Fibroblast of lung (primary cell): ENCODE results near the gene FAM53B. TPM values are rescaled to one million over a fixed set of nuclear protein-coding genes. Genes with fewer than 3 reads are reported as not detected.

Source experiments
- DNase-seq, 2 donors: peaks; one replicate each; pipeline versions ENCODE4 v3.0.0 to v3.0.0-alpha.2; 2010; ENCODE audit warnings: low read depth in 2 of 2
- H2AFZ ChIP-seq: 2 replicates; pipeline ENCODE4 v1.5.1; 2012; ENCODE audit warnings: low read length, control low read depth, inconsistent platforms
- H3K27ac ChIP-seq: 2 replicates; pipeline ENCODE4 v1.5.1; 2011; ENCODE audit warnings: low read length, control low read depth; ENCODE audit not compliant: insufficient read depth
- H3K27me3 ChIP-seq: 2 replicates; pipeline ENCODE4 v1.5.1; 2011; ENCODE audit warnings: mild to moderate bottlenecking, low read length; ENCODE audit not compliant: control insufficient read depth, insufficient read depth
- H3K36me3 ChIP-seq: 2 replicates; pipeline ENCODE4 v1.5.1; 2011; ENCODE audit warnings: low read length; ENCODE audit not compliant: control insufficient read depth, insufficient read depth
- H3K4me1 ChIP-seq: 2 replicates; pipeline ENCODE4 v1.5.1; 2011; ENCODE audit warnings: low read length; ENCODE audit not compliant: control insufficient read depth, insufficient read depth; ENCODE audit errors: extremely low read depth
- H3K4me2 ChIP-seq: 2 replicates; pipeline ENCODE4 v1.5.1; 2011; ENCODE audit warnings: low read length, control low read depth; ENCODE audit not compliant: insufficient read depth; ENCODE audit errors: extremely low read depth
- H3K4me3 ChIP-seq, 4 experiments: fragments of 200-600 bp in 1 of 4; sonication (generic) in 1 of 4; replicated peaks in 1 of 4; 2 replicates each; pipeline ENCODE4 v1.5.1; 2011 to 2016; ENCODE audit warnings: low read length in 4 of 4, low read depth in 3 of 4, mild to moderate bottlenecking in 3 of 4, control low read depth in 2 of 4, inconsistent platforms in 1 of 4, mixed read lengths in 1 of 4; ENCODE audit not compliant: insufficient read depth in 1 of 4; ENCODE audit errors: control extremely low read depth in 1 of 4
- H3K79me2 ChIP-seq: 2 replicates; pipeline ENCODE4 v1.5.1; 2012; ENCODE audit warnings: mild to moderate bottlenecking, low read length, inconsistent platforms; ENCODE audit not compliant: control insufficient read depth, insufficient read depth
- H3K9ac ChIP-seq: 2 replicates; pipeline ENCODE4 v1.5.1; 2011; ENCODE audit warnings: mild to moderate bottlenecking, low read length, control low read depth; ENCODE audit not compliant: insufficient read depth
- H3K9me3 ChIP-seq: 2 replicates; pipeline ENCODE4 v1.5.1; 2012; ENCODE audit warnings: low read depth, low read length; ENCODE audit not compliant: control insufficient read depth, insufficient read depth
- H4K20me1 ChIP-seq: 2 replicates; pipeline ENCODE4 v1.5.1; 2011; ENCODE audit warnings: low read length; ENCODE audit not compliant: control insufficient read depth, insufficient read depth; ENCODE audit errors: extremely low read depth
- CTCF ChIP-seq, 2 donors: IDR thresholded peaks in 1 of 2; conservative IDR thresholded peaks in 1 of 2; 1 replicate in 1 of 2; 2 replicates in 1 of 2; pipeline ENCODE4 v1.5.1; 2011 to 2012; ENCODE audit warnings: low read length in 2 of 2, control low read depth in 1 of 2, inconsistent platforms in 1 of 2, low read depth in 1 of 2, mild to moderate bottlenecking in 1 of 2
- EZH2 ChIP-seq: IDR thresholded peaks from 2 replicates; pipeline ENCODE4 v1.5.1; 2012; ENCODE audit warnings: low read length, control low read depth, mild to moderate bottlenecking; ENCODE audit errors: missing control alignments
- polyA plus RNA-seq, 2 donors: library from polyadenylated mRNA; depleted of rRNA in 1 of 2; stranded (reverse) in 1 of 2; unstranded in 1 of 2; fragments of >200 nt; gene quantifications; 2 replicates each; pipeline ENCODE4 v1.2.1, GENCODE V29; 2011 to 2012; ENCODE audit warnings: missing spikeins in 1 of 2
- total RNA-seq: library from RNA; depleted of rRNA; stranded (reverse); fragments of >200 nt; gene quantifications from 2 replicates; pipeline ENCODE4 v1.2.1, GENCODE V29; 2014

Gene FAM53B
- total and polyA plus RNA-seq, 2 donors (not counting 1 experiment from before 2014, with no cell fraction given): 2.2 to 11.7 TPM

- Histone ChIP-seq H3K4me3 (no peak overlapping the region), H3K27ac (no peak overlapping the region), H3K36me3 (no peaks in the 10 kb centered on the region), H3K27me3 (no peaks in the 10 kb centered on the region), H2AFZ (no peak overlapping the region), H3K79me2 (no peaks in the 10 kb centered on the region), H3K4me2 (no peak overlapping the region), H4K20me1 (no peaks in the 10 kb centered on the region), H3K9me3 (no peaks in the 10 kb centered on the region), H3K9ac (no peak overlapping the region), H3K4me1 (no peaks in the 10 kb centered on the region)
- no peak for DNase-seq
- TF ChIP-seq EZH2 (no peak), CTCF (conservative IDR thresholded peaks at IDR 0.05 in 1 of 2, IDR thresholded peaks at IDR 0.05 in 1 of 2; ENCODE audit: low read depth in 1 of 2, low read length in 2 of 2) (no peak)
These were observed 117.3 kb downstream of the FAM53B start for GRCh38 chr10:124626759-124627380.

GRCh38 chr10:124625831-124626238 is 118.3 kb downstream of the FAM53B start:
- H3K27ac ChIP-seq: no peak overlapping the region

GRCh38 chr10:124624895-124625294 is 119.3 kb downstream of the FAM53B start:
- Histone ChIP-seq H3K9ac (no peak overlapping the region), H3K4me2 (no peak overlapping the region), H4K20me1 (no peaks in the 10 kb centered on the region), H3K4me1 (no peaks in the 10 kb centered on the region), H3K79me2 (no peaks in the 10 kb centered on the region), H3K36me3 (no peaks in the 10 kb centered on the region), H3K9me3 (no peaks in the 10 kb centered on the region), H3K4me3 (no peak overlapping the region), H3K27me3 (no peaks in the 10 kb centered on the region), H3K27ac (no peak overlapping the region), H2AFZ (no peak overlapping the region)
- TF ChIP-seq CTCF (conservative IDR thresholded peaks at IDR 0.05 in 1 of 2, IDR thresholded peaks at IDR 0.05 in 1 of 2; ENCODE audit: low read depth in 1 of 2, low read length in 2 of 2): no peak
- TF ChIP-seq EZH2: no peak
- no peak for DNase-seq

More at GRCh38 chr10:124625831-124626238, 118.3 kb downstream of the FAM53B start:
- H3K9ac ChIP-seq: no peak overlapping the region
- no peaks in the 10 kb centered on the region for H4K20me1 ChIP-seq
- H3K4me1 ChIP-seq: no peaks in the 10 kb centered on the region
- no peaks in the 10 kb centered on the region for H3K36me3 ChIP-seq
- H2AFZ ChIP-seq: no peak overlapping the region
- DNase-seq: no peak
- TF ChIP-seq CTCF (conservative IDR thresholded peaks at IDR 0.05 in 1 of 2, IDR thresholded peaks at IDR 0.05 in 1 of 2; ENCODE audit: low read depth in 1 of 2, low read length in 2 of 2) (no peak), EZH2 (no peak)
- no peaks in the 10 kb centered on the region for H3K79me2 ChIP-seq
- H3K27me3 ChIP-seq: no peaks in the 10 kb centered on the region
- H3K9me3 ChIP-seq: no peaks in the 10 kb centered on the region
- H3K4me2 ChIP-seq: no peak overlapping the region
- H3K4me3 ChIP-seq: no peak overlapping the region
